Measurements from ENCODE around the gene PDSS2. TPM values are rescaled to one million over a fixed set of nuclear protein-coding genes. Genes with fewer than 3 reads are reported as not detected.
A peak's percentile ranks its signal among the peaks of the same experiment; 100 is the strongest.

PDSS2 gene
- total and polyA plus RNA-seq, 9 of the 15 experiments (the other 6 are each of a cell fraction or from before 2014, with no cell fraction given), result 5.8 to 21.1 (median 12.0) TPM

DNA sequence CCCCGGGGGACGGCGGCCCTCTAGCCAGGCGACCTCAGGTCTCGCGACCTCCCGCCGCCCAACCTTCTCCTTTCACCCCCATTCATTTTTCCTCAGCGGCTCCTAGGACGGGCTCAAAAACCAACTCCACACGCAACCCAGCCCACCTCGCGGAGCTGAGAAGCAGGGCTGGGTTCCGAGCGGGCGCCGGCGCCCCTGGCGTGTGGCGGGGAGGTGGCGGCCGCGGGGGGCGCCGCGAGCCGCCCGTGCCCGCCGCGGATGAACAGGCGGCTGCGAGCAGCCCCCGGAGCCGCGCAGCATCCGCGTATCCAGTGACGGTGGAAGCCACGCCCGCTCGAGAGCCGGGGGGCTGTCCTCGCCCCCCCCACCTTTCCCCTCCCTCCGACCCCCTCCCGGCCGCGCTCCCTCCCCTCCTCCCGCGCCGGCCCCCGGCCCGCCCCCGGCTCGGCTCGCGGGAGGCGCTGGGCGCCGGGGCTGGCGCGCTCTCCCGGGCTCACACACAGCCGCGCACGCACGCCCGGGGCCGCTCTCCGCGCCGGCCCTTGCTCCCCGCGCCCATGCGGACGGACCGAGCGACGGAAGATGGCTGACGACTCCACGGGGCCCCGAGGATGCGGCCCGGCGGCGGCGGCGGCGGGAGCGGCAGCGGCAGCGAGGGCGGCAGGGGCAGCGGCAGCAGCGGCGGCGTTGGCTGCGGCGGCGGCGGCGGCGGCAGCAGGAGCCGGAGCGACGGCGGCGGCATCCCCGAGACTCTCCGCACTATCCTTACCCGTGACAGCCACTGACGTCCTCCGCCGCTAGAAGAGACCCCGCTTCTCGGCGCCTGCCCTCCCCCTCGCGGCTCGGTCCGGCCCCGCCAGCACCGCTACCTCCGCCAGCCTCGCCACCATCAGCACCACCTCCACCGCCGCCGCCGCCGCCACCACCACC, 30.5 kb upstream of the PDSS2 start, which contains the start of gene SOBP:
TSS of gene SOBP (plus strand) at position 482 of the 930 bp plus-strand sequence. CDS start 500 bp downstream, outside the sequence.
- FAIRE-seq (no peak), ATAC-seq (peak; percentile 63), DNase-seq (ENCODE audit: extremely low read depth in 1 of 4, low spot score in 3 of 4) (peak; percentile 14 to 65 (median 45))
- Histone ChIP-seq H3K9me3 (replicated peaks; ENCODE audit: control insufficient read depth, insufficient read depth, low read depth, low read length) (no peaks in the 10 kb centered on the region), H3K9me1 (ENCODE audit: control insufficient read depth, insufficient read depth, low read length) (no peaks in the 10 kb centered on the region), H3K4me3 (peak within 1 kb of the TSS; percentile 30), H3K79me2 (ENCODE audit: control insufficient read depth, insufficient read depth, low read length) (no peaks in the 10 kb centered on the region), H3K4me1 (replicated peaks in 1 of 2; ENCODE audit: control insufficient read depth in 2 of 2, insufficient read depth in 2 of 2, low read length in 2 of 2) (peaks cover 0 to 31% of the 10 kb centered on the region in 2 experiments; a peak in 3 of 5 replicates), H2AFZ (ENCODE audit: low read depth, low read length) (peak within 1 kb of the TSS; percentile 56; the same call in 1 of the 2 replicates), H3K27ac (ENCODE audit: extremely low read depth, low read depth, low read length) (no peak within 1 kb of the TSS), H3K36me3 (ENCODE audit: control insufficient read depth, insufficient read depth, low read length) (no peaks in the 10 kb centered on the region), H3K27me3 (ENCODE audit: control insufficient read depth in 2 of 2, insufficient read depth in 2 of 2, low read length in 2 of 2) (peaks cover 56 to 65% of the 10 kb centered on the region in 2 experiments), H3K9ac (ENCODE audit: insufficient read depth in 1 of 2, low read depth in 2 of 2, low read length in 2 of 2) (peak within 1 kb of the TSS in 1 of 2 experiments; percentile 61; a peak in 1 of 4 replicates), H3K4me2 (ENCODE audit: insufficient read depth, low read length) (peak within 1 kb of the TSS; percentile 21; the same call in 1 of the 2 replicates), H4K20me1 (replicated peaks; ENCODE audit: control insufficient read depth, insufficient read depth, low read length) (no peaks in the 10 kb centered on the region)
- intact Hi-C loops (cut with micrococcal nuclease), result no loop called here
- WGBS (ENCODE audit: insufficient coverage, low coverage, missing lambda C conversion rate), result 1% methylated on average over 23 of the region's 130 CpGs
- in situ Hi-C loops (cut with MboI), result no loop called here
- CTCF ChIA-PET (ENCODE audit: low intra/inter-chr PET ratio), result no interaction called here
- TF ChIP-seq, protein P1, sequence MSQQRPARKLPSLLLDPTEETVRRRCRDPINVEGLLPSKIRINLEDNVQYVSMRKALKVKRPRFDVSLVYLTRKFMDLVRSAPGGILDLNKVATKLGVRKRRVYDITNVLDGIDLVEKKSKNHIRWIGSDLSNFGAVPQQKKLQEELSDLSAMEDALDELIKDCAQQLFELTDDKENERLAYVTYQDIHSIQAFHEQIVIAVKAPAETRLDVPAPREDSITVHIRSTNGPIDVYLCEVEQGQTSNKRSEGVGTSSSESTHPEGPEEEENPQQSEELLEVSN (IDR thresholded peaks at IDR 0.05; ENCODE audit: borderline replicate concordance in 1 of 2, extremely low read depth in 1 of 2, insufficient read depth in 1 of 2, insufficient read length in 1 of 2, low read depth in 1 of 2, low read length in 1 of 2, poor library complexity in 1 of 2, severe bottlenecking in 1 of 2), result peak in 1 of 2 experiments; percentile 6
- TF ChIP-seq YY1 (IDR thresholded peaks at IDR 0.05; ENCODE audit: borderline replicate concordance in 1 of 3, control insufficient read depth in 1 of 3, extremely low read depth in 1 of 3, insufficient read depth in 3 of 3, insufficient read length in 1 of 3, insufficient replicate concordance in 2 of 3, low read depth in 1 of 3, low read length in 2 of 3), result peak in 1 of 3 experiments; percentile 17
- no peak for TF ChIP-seq FUS (optimal IDR thresholded peaks at IDR 0.05; ENCODE audit: low read depth, low read length)
- BruUV-seq (replicated peaks), result no TSS peak
- POLR2A ChIA-PET, result interaction anchor here (1.0 to 1.1 kb wide), 2 partner anchors 10 to 31 kb away, joined by 3 read pairs; partner anchors contain the start of gene PDSS2
